Gastrocnemius medialis (tissue), 4 donors: ENCODE data around the gene SFMBT1.

ENCODE experiments used
- CTCF ChIP-seq, 5 experiments: fragments of 450-650 bp in 3 of 5; fragments of 200-600 bp in 2 of 5; sonication (generic) in 2 of 5; IDR thresholded peaks in 4 of 5; conservative IDR thresholded peaks in 1 of 5; 1 replicate in 4 of 5; 2 replicates in 1 of 5; pipeline ENCODE4 v1.5.1; 2016 to 2019; ENCODE audit warnings: antibody characterized with exemption in 5 of 5, mild to moderate bottlenecking in 3 of 5, moderate library complexity in 3 of 5
- POLR2A ChIP-seq, 2 donors: fragments of 450-650 bp; IDR thresholded peaks; one replicate each; pipeline ENCODE4 v1.6.1; 2017; ENCODE audit warnings: antibody characterized with exemption in 2 of 2, mild to moderate bottlenecking in 2 of 2, moderate library complexity in 2 of 2

- TF ChIP-seq CTCF (IDR thresholded peaks at IDR 0.05 in 4 of 5, conservative IDR thresholded peaks at IDR 0.05 in 1 of 5): no peak
- no peak for TF ChIP-seq POLR2A (IDR thresholded peaks at IDR 0.05)
These were observed 42.6 kb downstream of the SFMBT1 start for GRCh38 chr3:53003320-53003719.
